Measurements from ENCODE around the gene HSPB2.
A peak's percentile ranks its signal among the peaks of the same experiment; 100 is the strongest.
"Not testable (repeated sequence)": the region's sequence is repeated elsewhere in the genome, so short reads cannot be mapped to it uniquely, and the experiment has no call there.

HSPB2 gene, protein sequence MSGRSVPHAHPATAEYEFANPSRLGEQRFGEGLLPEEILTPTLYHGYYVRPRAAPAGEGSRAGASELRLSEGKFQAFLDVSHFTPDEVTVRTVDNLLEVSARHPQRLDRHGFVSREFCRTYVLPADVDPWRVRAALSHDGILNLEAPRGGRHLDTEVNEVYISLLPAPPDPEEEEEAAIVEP

DNA sequence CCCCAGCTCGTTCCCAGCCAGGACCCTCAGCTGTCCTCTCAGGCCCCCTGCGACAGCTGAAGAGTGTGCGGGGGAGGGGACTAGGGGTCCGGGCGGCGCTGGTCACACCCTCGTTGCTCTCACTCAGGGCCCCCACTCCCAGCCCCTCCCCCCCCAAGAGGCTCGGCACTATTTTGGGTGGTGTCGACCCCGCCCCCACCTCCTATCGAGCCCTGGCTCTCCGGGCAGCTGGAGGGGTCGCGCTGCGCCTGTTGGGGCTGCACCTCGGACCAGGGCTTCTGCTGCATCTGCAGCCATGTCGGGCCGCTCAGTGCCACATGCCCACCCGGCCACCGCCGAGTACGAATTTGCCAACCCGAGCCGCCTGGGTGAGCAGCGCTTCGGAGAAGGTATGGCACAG, at the start of gene HSPB2:
Gene HSPB2 (plus strand): TSS at position 200 of the 400 bp plus-strand sequence. CDS start 96 bp downstream, at position 296.
- no peak for DNase-seq

DNA sequence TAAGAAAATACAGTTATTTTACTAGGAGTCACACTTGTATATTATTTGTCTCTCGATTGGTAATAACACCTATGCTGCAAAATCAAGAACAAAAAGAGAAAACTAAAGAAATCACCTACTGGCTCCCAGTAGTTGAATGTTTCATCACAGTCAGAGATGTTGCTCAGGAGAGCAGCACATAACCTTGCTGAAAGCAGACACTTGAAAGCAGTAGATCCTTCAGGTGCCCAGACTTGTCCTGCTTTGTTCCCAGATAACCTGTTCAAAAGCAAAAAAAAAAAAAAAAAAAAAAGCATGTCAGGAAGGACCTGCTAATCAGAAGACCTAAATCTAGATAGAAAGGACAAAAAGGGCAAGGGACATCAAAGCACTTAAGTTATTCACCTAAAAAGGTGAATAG, 42.4 kb upstream of the HSPB2 start:
- no peak for DNase-seq

DNA sequence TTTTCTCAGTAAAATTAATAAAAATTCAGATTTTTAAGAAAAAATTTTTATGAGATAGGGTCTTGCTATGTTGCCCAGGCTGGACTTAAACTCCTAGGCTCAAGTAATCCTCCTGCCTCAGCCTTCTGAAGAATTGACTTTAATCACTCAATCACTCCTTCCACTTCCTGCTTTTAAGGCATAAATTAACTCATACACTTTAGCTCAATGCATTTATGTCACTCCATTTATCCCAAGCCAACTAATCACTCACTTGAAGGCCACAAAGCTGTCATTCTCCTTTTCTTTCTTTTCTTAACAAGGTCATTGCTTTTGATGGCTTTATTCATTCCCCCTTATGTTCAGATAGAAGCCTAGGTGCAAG, 42.0 kb upstream of the HSPB2 start:
- DNase-seq, result no peak

DNA sequence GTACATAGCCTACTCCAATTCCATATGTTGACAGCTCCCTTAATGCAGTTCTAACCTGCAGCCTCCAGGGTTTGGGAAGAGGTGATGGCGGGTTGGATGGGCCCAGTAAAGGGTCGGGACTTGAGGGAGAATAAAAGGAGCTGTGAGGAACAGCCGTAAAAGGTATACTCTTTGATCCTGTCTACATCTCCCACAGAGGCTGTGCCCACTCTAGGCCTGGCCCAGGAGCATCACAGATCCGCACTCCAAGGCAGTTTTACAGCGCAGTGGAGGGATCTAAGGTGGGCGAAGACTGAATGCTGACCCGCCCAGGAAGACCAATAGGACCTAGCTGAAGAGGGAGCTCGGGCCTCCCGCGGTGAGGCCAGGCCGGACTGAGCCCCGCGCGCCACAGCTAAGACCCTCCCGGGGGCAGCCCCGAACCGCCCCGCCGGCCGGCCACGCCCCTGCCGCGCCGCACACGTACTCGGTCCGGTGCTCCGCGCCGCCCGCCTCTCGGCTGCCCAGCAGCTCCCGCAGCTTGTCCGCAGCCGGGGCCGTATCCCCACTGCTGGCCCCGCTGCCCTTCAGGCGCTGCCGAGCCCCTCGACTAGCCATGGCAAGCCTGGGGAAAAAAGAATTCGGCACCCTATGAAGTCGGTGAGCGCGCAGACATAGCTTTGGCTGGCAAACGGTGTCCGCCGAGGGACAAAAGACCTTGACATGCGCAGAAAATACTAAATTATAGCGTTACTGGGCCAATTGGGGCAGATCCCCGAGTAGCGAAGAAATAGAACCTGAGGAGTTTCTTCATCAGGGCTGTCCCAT, 41.4 kb upstream of the HSPB2 start, which contains the start of gene ALG9:
Gene ALG9 (minus strand): TSS at position 696 of the 807 bp plus-strand sequence. CDS start 99 bp downstream, at position 597.
- peak in 1 of 2 experiments; percentile 40 for DNase-seq

DNA sequence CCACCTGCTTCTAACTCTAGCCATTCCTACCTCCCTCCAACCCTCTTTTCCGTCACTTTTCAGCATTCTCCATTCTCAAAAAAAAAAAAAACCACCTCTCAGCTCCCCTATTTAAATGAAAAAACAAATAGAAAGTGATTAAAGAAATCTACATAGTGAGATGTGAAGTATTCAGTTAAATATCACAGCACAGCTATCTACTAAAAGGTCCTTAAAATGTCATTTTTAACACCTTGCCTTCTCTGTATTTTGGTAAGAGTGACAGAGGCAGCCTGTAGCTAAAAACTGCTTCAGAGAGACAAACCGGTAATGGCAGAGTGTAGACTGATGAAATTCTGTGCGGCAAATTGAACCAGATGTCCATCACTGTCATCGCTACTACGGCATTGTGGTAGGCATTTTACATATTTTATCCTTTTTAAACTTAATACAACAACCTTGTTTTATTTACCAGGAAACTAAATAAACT, 40.8 kb upstream of the HSPB2 start:
- DNase-seq, result no peak

DNA sequence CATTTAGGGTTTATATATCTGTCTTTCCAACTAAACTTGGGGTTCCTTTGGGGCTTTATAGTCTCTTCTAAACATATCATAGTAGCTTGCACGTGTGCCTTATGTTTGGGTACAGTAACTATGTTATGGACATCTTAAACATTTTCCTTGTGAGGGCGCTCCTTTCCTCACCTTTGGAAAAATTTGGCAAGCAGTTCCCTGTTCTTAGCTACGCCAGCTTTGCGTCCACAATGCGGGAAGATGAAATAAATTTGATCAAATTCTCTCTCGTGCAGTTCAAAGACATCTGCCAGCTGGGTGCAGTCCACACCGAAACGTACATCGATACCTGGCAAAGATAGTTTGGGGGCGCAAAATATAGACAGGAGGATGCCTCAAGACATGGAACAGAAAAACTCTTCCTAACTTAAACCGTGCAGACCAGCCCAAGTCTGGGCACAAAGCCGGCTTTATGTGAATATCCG, 34.1 kb upstream of the HSPB2 start:
- DNase-seq, result no peak

DNA sequence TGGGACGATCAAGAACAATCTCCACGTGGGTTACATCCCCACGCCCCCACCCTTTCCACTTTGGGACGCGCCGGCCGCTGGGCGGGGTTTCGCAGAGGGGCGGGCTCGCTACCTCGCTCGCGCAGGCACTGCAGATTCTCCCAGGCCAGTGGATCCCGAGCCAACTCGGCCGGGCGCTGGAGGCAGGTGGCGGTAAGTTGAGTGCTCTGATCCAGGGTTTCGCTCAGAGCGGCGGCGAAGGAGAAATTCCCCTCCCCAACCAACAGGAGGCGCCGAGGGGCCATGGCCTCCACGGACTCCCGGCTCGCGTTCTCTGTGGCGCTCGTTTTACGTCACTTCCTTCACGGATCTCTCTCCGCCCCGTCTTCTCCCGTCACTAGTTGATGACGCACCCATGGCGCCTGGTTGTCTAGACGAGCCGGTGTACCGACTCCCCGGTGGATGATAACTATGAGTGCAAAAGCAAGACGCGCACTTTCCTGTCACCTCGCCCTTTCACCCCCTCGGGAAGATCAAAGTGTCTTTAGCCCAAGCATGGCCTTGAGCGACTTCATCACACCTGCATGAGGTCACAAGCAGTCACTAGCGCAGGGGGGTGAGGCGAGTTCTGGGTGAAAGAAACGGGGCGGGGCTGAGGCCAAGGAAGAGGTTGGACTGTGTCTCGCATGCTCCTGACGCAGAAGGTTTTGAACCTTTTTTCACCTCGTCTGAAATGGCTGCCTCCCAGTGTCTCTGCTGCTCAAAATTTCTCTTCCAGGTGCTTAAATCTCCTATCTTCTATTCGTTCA, 33.5 kb upstream of the HSPB2 start, which contains the start of the genes CFAP68 and FDXACB1:
Gene CFAP68 (plus strand): TSS at position 693 of the 788 bp plus-strand sequence. CDS start 20 bp downstream, at position 713.
Gene FDXACB1 (minus strand): TSS at position 317 of the 788 bp plus-strand sequence. CDS start 33 bp downstream, at position 284.
- DNase-seq, result peak; percentile 76 to 97

DNA sequence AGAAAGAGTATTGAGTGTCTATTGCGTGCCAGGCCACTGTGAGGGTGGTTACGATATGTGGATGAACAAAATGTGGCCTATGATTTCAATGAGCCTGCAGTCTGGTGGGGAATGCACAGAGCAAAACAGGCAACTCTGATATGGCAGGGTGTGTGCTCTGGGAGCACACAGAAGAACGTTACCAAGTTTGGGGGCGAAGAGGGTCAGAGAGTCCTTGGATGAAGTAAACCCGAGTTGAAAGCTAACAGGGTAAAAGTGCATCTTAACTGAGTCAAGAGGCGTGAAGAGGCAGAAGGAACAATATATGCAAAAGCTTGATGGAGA, 32.9 kb upstream of the HSPB2 start:
- no peak for DNase-seq

DNA sequence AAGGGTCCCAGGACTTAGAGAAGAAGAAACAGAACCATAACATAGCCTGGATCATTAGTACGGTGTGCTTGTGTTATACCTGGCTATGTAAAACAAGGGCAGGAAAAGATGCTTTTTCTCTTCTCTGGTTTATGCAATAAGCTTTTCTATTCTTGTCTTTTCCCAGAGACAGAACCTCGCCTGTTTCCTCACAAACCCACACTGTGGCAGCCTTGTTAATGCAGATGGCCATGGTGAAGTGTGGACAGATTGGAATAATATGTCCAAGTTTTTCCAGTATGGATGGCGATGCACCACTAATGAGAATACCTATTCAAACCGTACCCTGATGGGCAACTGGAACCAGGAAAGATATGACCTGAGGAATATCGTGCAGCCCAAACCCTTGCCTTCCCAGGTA, 30.3 kb upstream of the HSPB2 start:
- DNase-seq, result no peak

DNA sequence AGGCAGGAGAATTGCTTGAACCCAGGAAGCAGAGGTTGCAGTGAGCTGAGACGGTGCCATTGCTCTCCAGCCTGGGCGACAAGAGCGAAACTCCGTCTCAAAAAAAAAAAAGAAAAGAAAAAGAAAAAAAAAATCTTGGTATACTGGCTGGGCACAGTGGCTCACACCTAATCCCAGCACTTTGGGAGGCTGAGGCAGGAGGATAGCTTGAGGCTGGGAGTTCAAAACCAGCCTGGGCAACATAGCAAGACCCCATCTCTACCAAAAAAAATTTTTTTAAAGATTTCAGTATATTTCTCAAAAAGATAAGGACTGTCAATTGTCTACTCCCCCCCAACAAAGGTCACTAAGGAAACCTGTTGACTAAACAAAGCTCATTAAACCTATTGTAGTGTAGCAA, 27.5 kb upstream of the HSPB2 start:
- not testable (repeated sequence) for DNase-seq

DNA sequence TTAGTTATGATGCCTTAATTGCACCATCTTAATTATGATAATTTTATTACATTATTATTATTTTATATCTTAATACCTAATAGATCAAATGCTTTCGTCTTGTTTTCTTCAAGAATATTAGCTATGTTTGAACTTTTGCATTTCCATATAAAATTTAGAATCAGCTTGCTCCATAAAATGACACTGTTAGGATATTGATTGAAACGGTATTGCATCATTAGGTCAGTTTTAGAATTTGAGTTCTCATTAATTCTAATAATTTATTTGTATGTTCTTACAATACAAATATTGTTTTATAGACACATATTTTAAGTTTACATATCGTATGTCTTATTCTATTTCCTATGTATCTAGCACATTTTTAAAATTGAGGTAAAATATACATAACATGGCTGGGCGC, 26.5 kb upstream of the HSPB2 start:
- no peak for DNase-seq

DNA sequence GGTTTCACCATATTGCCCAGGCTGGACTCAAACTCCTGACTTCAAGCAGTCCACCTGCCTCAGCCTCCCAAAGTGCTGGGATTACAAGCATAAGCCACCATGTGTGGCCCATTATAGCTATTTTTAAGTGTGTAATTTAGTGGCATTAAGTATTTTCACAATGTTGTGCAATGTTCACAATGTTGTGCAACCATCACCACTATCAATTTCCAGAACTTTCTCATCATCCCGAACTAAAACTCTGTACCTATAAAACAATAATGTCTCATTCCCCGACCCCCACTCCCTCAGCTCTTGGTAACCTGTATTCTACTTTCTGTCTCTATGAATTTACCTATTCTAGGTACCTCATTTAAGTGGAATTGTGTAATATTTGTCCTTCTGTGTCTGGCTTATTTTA, 25.7 kb upstream of the HSPB2 start:
- DNase-seq, result no peak

DNA sequence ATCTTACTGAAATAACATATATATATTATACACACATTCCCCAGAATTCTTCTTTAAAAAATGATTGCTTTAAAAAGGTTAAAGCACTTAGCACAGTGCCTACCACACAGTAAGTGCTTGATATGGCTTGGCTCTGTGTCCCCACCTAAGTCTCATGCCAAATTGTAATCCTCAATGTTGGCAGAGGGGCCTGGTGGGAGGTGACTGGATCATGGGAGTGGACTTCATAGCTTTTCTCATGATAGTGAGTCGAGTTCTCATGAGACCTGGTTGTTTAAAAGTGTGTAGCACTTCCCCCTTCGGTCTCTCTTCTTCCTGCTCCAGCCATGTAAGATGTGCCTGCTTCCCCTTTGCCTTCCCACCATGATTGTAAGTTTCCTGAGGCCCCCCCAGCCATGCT, 7.1 kb upstream of the HSPB2 start:
- DNase-seq, result no peak

DNA sequence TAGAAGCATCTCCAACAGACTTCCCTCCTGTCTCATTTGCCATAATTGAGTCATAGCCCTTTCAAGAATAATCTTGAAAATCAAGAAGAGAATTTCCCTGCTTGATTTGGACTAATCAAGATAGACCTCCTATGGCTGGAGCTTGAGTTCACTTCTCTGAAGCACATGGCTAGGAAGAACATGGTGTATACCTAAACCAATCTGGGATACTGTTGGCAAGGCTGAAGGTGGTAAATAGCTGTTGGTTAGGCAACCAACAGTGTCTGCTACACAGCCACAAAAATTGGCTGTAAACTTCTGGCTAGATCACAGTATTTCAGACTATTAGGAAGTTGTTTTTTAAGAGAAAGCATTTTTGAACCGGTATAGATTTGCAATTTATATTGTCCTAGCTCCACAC, 5.9 kb upstream of the HSPB2 start:
- no peak for DNase-seq

DNA sequence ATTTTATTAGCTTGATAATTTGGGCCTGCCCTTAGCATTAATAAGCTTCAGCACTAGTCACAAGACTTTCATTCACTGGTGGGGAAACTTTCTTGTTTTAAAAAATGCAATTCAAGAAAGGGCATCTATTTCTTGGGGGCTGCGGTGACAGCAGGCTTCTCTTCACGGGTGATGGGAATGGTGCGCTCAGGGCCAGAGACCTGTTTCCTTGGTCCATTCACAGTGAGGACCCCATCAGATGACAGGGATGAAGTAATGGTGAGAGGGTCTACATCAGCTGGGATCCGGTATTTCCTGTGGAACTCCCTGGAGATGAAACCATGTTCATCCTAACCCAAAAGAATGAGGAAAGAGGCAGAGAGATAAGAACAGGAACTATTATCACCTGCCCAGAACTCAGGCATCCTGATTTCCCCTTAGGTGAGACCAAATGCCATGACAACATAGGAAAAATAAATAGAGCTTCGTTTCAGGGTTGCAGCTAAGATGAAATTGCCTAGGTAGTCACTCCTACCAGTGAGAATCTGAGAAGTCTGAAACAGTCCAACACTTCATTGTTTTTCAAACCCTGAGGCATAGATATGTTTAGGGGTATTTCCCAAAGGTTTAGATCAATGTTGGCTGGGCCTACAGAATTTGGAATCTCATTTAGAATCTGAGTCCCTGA, 3.8 kb upstream of the HSPB2 start:
- no peak for DNase-seq

DNA sequence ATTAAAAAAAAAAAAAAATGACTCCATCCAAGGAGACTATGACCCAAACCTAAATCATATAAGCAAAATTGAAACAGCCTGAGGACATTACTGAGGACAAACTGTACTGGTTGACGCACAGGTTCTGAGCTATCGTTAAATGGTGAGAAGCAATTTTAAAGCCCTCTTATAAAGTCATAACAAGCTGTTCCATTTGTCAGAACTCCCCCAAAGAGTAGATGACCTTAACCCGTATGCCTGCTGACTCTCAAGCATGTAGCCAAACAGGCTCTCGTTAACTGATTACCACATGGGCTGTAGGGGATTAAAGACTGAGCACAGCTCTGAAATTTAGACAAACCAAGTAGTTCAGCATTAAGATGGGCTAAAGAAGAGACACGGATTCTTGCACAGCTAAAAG, 3.2 kb upstream of the HSPB2 start:
- DNase-seq, result no peak

DNA sequence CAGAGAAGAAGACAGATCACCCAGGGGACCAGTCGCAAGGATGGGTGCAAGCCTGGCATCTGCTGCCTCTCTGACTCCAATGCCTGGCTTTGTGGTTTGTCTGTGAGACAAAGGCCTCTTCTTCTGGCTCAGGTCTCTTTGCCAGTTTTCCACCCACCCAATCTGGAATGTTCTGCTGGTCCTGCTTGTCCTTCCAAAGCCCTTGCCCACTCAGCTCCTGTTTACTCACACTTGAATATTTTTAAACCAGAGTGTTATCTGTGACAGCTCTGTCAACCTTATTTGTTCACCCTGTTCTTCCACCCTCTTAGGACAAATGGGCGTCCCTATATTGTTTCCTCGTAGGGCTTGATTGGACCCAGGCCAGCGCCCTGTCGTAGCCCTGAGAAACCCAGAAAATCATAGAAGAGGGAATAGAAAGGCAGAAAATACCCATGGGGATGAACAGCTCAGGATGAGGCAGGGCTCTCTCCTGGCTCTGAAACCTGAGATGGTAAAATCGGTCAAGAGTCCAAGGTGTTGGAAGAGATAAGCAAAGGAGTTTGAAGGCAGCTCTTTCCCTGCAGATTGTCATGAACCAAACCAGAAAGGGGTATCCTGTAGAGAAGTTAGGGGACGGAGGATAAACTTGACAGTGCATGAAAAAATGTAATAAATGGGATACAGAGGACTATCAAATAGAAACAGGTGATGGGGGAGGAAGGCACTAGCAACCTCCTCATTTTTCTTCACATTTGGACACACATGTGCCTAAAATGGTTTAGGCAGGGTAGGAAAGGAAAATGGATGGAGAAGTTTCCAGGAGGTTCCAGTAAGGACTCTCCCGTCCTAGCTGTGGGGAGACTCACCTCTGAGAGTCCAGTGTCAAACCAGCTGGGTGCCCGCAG, 1.6 kb upstream of the HSPB2 start:
- peak; percentile 23 to 34 for DNase-seq

DNA sequence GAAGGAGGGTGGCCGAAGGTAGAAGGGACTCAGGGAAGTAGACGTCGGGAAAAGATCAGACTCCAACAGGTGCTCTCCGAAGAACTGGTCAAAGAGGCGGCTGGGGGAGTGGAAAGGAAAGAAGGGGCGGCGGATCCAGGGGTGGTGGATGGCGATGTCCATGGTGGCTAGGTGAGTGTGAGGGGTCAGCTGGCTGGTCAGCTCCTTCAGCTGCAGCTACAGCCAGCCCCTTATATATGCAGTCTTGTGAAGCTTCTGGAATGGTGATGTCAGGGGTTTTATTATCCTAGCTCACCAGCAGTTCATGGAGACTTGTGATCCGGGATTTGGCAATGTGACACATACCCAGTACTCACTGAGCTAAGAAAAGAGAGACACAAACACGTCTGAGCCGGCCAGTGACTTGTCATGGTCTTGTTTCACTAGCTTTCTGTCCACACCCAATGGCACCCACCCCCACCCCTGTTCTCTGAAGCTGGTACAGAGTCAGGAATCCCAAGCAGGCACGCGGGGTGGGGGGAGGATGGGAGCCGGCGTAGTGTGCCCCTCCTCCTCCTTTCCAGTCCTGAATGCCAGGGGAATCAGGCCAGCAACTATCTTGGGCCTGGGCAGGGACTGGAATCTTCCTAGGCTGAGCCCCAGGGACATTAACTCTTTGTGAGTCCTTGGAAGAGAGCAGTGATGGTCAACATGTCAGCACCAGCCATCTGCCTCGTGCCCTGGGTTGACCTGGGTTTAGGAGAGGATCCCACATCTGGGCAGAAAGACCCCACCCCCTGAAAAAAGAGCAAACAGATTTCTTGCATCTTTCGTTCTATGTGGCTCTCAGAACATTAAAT, 752 bp upstream of the HSPB2 start, which contains the start of gene CRYAB:
Gene CRYAB (minus strand): TSS at position 208 of the 839 bp plus-strand sequence. CDS start 46 bp downstream, at position 162.
- peak; percentile 78 to 87 for DNase-seq

DNA sequence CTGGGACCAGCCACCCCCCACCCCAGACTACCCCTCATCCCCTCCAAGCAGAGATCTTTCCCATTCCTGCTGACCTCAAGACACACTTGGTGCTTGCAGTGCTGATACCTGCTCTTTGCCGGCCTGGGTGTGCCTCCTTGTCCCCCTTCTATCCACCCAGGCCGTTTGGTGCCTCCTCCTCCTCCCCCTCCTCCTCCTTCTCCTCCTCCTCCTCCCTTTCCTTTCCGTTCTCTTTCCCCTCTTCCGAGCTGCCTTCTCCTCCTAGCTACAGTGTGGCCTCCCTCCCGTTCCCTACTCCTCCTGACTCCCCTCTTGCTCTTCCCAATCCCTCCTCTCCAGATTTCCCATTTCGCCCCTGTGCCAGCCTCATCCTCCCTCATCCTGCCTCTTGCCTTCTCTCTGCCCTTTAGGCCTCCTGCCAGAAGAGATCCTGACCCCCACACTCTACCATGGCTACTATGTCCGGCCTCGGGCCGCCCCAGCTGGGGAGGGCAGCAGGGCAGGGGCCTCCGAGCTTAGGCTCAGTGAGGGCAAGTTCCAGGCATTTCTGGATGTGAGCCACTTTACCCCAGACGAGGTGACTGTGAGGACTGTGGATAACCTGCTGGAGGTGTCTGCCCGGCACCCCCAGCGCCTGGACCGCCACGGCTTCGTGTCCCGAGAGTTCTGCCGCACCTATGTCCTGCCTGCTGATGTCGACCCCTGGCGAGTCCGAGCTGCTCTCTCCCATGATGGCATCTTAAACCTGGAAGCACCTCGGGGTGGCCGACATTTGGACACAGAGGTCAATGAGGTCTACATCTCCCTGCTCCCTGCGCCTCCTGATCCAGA, 712 bp downstream of the HSPB2 start:
- peak in 1 of 2 experiments; percentile 37 for DNase-seq

DNA sequence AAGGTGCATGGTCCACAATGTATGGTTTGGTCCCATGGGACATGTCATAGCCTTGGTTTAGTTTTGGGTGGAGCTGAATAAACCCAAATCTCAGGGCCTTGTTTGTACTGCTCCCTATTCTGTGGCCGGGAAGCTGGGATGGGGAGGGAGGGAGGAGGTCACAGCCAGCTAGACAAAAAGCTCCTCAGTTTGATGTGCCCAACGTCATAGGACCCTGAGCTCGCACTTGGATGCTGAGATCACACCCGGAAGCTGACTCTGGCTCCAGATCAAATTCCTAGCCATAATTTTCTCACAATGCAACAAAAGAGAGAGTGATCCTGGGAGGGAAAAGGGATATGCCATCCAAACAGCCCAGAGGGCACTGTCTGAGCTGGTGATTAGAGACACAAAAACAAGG, 1.5 kb downstream of the HSPB2 start:
- DNase-seq, result peak in 1 of 2 experiments; percentile 13
